GM21825 (cell line): Measurements from ENCODE around the gene DGKD.
"Not testable (repeated sequence)": the region's sequence is repeated elsewhere in the genome, so short reads cannot be mapped to it uniquely, and the experiment has no call there.

Experiments used
- ATAC-seq: cut with Tn5 transposase; IDR thresholded peaks from one replicate; pipeline ENCODE4 v1.9.1; 2021; ENCODE audit warnings: mild to moderate bottlenecking, moderate library complexity; ENCODE audit not compliant: unreplicated experiment

Gene DGKD

GRCh38 chr2:233384811-233385488 is 30.7 kb downstream of the DGKD start:
- peak; percentile 7 for ATAC-seq

DNA sequence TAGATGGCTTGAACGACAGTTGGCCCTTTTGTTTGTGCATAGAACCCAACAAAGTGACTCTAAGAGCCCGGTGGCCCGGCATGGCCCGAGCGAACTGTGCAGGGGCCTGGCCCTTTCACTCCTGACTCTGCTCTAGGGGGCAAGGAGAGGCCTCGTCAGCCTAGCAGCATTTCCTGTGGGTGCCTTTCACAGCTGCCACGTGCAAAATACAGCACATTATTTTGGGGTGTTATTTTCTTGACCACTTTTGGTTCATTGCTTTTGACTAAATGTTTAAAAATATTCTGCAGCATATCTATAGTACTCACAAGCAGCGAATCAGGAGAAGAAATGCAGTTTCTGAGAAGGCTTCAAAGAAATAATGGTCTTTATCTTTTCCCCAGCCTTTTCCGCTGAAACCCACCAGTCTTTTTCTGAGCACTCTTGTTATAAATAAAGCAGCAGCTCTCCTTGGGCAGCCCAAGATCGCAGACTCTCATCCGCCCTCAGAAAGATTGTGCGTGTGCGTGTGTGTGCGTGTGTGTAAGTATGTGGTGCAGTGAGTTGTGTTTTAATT is 31.3 kb downstream of the DGKD start:
- ATAC-seq, result peak; percentile 71

DNA sequence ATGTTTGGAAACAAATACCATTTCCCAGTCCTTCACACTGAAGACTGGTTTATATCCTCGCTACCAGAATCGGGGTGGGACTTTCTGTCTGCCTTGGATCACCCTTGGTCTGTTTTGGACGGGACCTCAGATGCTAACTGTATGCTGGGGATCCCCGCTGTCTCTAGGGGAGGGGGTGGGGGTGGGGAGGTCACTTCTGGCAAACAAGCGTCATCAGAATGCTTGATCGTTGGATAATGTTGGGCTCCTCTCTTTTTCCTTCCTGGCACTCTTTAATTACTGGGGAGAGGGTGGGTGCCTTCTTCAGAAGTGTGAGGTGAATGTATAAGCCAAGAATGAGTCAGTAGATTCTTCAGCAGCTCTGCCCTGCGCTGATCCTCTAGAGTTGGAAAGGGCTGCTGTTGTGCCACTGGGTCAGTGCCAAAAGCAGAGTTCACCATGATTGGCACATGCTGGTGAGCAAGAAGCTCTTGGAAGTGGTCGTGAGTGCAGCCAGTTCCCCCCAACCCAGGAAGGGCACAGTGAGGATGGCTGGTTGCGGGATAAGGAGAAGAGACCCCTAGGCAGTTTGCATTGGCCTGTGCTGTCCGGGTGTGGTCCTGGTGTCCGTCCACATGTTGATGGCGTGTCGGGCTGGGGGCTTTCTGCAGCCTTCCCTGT is 32.2 kb downstream of the DGKD start:
- no peak for ATAC-seq

- no peak for ATAC-seq
These were observed 32.9 kb downstream of the DGKD start for GRCh38 chr2:233387225-233387624.

DNA sequence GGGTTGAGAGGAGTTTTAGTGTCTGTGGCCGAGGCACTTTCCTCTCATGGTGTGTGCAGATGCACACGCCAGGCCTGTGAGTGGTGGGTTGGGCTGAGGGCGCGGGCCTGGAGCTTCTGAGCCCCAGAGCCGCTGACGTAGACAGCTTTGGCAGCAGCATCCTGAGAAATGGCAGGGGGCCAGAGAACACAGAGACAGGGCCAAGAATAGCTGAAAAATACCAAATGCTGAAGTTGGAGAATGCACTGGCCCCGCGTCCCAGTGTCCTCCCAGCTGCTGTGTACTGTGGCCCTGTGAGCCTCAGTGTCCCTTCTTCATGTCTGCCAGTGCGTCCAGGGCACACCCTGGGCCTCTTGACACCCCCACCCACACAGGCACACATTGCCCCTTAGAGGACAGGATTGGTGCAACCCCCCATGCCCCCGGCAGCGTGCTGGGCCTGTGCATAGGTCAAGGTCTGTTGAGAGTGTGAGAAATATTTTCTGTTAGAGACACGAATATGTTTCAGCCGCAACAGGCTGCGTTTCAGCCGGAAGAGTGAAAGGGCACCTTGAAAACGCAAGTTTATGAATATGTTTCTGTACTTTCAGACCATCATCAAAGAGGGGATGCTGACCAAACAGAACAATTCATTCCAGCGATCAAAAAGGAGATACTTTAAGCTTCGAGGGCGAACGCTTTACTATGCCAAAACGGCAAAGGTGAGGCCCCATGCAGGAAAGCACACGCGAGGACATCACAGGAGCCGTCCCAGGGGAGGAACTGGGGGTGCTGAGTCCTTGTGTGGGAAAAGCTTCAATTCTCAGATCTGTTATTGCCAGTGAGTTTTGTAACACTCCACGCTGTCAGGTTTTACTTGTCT is 33.6 kb downstream of the DGKD start:
- ATAC-seq, result no peak

GRCh38 chr2:233389601-233390125 is 35.4 kb downstream of the DGKD start:
- ATAC-seq, result no peak

DNA sequence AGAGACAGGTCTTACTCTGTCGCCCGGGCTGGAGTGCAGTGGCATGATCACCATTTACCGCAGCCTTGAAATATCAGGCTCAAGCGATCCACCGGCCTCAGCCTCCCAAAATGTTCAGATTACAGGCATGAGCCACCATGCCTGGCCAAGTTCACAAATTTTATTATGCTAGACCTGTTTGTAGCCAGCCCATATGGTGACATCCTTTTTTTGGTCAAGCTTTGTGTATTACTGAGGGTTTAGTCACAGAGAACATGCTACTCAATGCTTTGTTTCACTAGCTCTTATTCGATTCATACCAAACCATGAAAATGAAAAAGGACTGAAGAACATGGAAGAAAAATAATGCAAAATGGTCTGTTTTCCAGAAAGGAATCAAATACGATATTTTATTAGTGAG is 41.4 kb downstream of the DGKD start:
- no peak for ATAC-seq

DNA sequence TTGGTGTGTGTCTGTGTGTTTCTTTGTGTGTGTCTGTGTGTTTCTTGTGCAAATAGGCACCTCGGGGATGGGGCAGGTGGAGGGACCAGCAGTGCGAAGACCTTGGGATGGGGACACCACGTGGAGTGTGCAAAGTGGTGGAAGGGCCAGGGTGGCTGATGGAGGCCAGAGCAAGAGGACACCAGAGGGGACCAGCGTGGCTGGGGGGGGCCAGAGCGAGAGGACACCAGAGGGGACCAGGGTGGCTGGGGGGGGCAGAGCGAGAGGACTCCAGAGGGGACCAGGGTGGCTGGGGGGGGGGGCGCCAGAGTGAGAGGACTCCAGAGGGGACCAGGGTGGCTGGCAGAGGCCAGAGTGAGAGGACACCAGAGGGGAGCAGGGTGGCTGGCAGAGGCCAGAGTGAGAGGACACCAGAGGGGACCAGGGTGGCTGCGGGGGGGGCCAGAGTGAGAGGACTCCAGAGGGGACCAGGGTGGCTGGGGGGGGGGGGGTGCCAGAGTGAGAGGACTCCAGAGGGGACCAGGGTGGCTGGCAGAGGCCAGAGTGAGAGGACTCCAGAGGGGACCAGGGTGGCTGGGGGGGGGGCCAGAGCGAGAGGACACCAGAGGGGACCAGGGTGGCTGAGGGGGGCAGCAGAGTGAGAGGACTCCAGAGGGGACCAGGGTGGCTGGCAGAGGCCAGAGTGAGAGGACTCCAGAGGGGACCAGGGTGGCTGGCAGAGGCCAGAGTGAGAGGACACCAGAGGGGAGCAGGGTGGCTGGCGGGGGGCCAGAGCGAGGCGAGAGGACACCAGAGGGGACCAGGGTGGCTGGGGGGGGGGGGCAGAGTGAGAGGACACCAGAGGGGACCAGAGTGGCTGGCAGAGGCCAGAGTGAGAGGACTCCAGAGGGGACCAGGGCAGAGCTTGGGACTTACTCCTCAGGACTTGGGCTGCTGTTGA is 42.7 kb downstream of the DGKD start:
- not testable (repeated sequence) for ATAC-seq

DNA sequence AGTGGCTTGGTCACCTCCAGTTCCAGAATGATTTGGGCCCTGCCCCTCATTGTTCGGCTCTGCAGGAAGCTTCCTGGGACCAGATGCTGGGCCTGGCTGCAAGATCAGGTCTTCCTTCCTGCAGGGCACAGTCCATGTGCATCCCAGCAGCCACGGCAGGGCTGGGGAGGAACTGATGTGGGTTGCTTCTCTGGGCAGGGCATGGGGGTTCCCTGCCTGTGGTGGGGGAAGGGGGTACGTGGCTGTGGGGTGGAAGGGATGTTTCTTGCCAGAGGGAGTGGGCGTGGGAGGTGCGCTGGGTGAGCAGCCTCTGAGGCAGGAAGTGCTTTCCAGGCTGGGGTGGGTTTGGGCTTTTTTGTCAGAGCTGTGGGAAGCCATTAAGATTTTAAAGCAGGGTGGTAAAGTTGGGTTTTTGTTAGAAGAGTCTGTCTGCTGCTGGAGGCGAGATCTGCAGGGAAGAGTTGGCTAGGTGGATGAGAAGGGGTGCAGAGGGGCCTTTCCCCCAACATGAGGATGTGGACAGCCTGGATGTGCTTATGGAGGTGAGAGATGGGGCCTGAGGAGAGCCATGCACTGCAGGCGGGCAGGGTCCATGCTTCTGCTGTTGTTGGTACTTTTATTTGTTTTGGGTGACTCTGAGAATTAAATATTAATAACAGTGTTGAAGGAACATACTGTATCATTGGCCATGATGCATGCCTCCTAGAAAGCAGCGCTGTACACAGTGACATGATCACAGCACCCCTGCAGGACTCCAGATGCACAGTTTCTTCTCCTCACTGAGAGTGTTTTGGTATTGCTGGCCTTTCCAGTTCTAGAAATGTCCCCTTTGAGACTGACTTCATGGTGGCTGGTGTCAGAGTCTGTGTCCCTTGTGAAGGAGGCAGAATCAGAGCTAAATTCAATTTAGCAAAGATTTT is 45.3 kb downstream of the DGKD start:
- ATAC-seq, result no peak

DNA sequence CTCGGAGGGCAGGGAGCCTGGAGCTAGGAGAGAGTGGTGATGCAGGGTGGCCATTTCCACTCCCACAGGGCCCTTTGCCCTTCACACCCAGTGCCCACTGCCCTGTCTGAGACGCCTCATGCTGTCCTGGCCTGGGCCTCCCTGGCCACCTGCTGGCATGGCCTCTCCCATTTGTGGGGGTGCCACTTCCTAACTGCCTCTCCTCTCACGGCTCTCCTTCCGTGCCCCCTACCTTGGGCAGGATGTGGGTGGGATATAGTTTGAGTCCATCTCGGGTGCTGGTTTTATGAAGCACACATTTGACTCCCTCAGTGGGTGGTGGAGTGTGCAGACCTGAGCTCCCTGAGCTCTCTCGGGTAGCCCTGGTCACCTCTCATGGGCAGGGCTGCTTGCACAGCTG is 46.0 kb downstream of the DGKD start:
- ATAC-seq, result no peak

DNA sequence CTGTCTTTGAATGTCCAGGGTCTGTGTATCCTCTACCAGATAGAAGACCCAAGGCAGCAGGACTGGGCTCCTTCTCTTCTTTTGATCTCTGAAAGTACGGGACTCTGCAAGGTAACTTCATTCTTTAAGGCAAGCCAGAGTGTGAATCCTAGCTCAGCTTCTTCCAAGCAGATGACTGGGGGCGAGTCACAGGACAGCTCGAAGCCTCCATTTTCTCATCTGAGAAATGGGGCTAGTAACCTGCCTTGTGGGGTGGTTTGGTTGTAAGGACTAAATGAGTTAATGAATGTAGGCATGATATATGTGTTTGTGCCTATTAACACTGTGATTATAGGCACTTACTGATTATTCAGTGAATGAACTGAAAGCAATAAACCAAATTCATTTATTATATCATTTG is 46.7 kb downstream of the DGKD start:
- ATAC-seq, result no peak

GRCh38 chr2:233402346-233402745 is 48.1 kb downstream of the DGKD start:
- ATAC-seq, result no peak

DNA sequence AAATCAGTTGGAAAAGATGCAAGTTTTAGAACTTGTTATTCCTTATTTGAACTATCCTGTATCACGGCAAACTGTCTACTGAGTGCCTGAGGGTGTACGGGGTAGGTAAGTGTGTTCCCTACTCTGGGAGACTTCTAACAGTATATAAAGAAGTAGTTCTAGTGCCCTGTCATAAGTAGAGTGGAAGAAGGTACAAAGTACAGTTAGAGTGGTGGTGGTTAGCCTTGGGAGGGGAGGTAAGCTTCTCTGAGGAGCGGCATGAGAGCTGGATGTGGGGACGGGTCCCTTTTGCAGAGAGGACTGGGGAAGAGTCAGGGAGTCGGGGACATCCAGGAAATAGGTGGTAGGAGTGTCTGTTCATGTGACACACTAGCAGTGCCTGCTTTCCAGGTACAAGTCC is 48.5 kb downstream of the DGKD start:
- ATAC-seq, result no peak

DNA sequence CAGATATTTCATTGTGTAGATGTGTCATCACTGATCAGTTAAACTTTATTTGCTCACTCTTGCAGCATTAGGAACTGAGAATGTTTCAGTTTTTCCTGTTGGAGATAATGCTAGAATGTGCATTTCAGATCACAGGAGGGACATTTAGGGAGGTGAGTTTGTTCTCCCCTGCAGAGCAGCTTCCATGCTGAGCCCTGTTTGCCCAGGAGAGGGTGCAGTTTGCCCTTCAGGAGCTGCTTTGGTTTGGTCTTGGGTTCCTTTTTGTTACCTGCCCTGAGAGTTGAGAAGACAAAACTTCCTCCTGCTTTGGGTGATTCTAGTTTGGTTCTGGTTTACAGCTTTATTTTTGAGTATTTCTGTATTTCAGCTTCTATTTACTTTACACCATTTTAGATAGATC is 49.9 kb downstream of the DGKD start:
- no peak for ATAC-seq

GRCh38 chr2:233406865-233407264 is 52.6 kb downstream of the DGKD start:
- no peak for ATAC-seq

DNA sequence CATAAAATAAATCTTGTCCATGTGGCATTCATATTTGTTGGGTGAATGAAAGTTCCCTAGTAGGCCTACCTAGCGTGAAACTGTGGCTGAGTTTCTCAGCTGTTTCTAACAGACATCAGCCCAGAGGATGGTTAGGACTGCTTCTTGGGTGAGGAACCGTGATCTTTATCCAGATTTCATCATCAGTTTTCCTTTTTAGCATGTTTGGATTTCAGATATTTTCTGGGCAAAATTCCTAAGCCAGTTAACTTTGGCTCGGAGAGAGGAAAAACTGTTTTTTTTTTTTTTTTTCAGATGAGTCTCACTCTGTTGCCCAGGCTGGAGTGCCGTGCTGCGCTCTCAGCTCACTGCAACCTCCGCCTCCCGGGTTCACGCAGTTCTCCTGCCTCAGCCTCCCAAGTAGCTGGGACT is 53.5 kb downstream of the DGKD start:
- ATAC-seq, result no peak

- no peak for ATAC-seq
These were observed 54.3 kb downstream of the DGKD start for GRCh38 chr2:233408366-233409285.
